ENCODE measurements around the gene SPEF1.
"Not testable (repeated sequence)": the region's sequence is repeated elsewhere in the genome, so short reads cannot be mapped to it uniquely, and the experiment has no call there.

Gene SPEF1

DNA sequence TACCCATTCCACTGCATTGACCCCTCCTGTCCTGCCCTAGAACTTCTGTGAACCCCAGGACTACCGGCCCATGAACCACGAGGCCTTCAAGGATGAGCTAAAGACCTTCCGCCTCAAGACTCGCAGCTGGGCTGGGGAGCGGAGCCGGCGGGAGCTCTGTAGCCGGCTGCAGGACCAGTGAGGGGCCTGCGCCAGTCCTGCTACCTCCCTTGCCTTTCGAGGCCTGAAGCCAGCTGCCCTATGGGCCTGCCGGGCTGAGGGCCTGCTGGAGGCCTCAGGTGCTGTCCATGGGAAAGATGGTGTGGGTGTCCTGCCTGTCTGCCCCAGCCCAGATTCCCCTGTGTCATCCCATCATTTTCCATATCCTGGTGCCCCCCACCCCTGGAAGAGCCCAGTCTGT is 23.5 kb upstream of the SPEF1 start:
- no peak for DNase-seq

GRCh38 chr20:3804254-3804751 is 23.1 kb upstream of the SPEF1 start:
- DNase-seq: no peak

DNA sequence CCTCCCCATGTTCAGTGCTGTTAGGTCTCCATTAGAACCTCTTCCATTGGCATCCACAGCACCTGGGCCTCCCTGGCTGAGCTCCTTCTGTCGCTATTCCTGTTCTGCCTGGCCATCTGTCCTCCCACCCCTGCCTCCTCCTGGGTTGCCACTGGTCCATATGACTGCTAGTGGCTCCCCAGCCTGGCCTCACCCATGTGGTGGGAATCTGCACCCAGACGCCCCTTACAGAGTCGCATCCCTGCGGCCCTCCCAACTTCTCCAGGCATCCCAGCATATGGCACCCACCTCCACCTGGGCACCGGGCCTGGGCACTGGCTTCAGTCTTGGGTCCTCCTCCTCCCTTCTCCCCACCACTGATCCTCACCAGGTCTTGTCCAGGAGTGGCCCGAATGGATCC is 22.6 kb upstream of the SPEF1 start:
- DNase-seq: no peak

DNA sequence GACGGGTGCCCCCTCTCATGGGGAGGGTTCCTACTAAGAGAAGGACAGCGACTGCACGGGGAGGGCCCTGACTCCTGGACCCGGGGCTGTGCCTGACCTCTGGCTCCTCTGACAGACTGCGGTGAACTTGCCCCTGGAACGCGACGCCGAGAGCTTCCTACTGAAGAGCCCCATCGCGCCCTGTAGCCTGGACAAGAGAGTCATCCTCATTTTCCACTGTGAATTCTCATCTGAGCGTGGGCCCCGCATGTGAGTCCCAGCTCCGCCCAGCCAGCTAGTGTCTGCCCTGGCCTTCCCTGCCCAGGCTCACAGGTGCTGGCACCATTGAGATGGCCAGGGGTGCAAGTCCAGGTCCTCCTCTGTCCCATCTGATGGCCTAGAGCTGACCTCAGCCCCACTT is 22.0 kb upstream of the SPEF1 start:
- no peak for DNase-seq

- DNase-seq: no peak
Observed at GRCh38 chr20:3802524-3803239, 21.4 kb upstream of the SPEF1 start.

- DNase-seq: no peak
Observed at GRCh38 chr20:3801846-3802245, 20.6 kb upstream of the SPEF1 start.

GRCh38 chr20:3801299-3801698 is 20.1 kb upstream of the SPEF1 start:
- DNase-seq: no peak

- no peak for DNase-seq
Observed at GRCh38 chr20:3800878-3801260, 19.6 kb upstream of the SPEF1 start.

DNA sequence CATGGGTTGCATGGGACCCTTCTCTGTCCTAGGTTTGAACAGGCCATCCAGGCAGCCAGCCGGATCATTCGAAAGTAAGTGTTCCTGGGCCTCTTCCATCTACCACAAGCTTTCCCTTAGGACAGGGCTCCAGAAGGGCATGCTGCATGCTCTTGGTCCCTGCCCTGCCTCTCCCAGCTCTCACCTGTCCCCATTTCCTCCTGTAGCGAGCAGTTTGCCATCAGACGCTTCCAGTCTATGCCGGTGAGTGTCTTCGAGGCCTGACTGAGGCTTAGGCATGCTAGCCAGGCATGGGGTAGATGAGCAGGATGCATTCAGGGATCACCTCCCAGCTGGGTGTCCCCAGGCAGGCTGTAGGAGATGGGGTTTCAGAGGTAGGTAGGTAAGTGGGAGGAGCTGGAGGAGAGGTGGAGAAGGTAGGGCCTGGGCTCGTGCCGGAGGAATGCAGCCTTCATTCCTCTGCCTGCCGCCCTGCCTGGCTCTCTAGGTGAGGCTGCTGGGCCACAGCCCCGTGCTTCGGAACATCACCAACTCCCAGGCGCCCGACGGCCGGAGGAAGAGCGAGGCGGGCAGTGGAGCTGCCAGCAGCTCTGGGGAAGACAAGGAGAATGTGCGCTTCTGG is 19.1 kb upstream of the SPEF1 start:
- DNase-seq: no peak

GRCh38 chr20:3798908-3799248 is 17.6 kb upstream of the SPEF1 start:
- no peak for DNase-seq

DNA sequence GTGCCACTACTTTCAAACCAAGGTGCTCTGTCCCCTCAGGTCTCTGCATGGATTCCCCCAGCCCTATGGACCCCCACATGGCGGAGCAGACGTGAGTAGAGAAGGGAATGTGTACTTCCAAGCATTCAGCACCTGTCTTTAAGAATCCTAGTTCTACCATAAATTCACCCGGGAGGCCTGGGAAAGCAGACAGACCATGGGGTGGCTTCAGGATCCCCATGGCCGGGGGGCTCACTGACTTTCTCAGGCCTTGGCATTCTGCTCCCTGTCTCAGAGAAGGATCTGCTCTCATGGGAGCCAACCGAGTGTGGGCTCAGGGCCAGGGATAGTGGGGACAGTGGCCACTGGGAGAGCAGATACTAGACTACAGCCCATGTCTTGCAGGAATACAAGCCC is 17.1 kb upstream of the SPEF1 start:
- DNase-seq: no peak

GRCh38 chr20:3797592-3798372 is 16.5 kb upstream of the SPEF1 start:
- peak; percentile 62 for DNase-seq

- DNase-seq: no peak
Observed at GRCh38 chr20:3797226-3797545, 15.9 kb upstream of the SPEF1 start.

DNA sequence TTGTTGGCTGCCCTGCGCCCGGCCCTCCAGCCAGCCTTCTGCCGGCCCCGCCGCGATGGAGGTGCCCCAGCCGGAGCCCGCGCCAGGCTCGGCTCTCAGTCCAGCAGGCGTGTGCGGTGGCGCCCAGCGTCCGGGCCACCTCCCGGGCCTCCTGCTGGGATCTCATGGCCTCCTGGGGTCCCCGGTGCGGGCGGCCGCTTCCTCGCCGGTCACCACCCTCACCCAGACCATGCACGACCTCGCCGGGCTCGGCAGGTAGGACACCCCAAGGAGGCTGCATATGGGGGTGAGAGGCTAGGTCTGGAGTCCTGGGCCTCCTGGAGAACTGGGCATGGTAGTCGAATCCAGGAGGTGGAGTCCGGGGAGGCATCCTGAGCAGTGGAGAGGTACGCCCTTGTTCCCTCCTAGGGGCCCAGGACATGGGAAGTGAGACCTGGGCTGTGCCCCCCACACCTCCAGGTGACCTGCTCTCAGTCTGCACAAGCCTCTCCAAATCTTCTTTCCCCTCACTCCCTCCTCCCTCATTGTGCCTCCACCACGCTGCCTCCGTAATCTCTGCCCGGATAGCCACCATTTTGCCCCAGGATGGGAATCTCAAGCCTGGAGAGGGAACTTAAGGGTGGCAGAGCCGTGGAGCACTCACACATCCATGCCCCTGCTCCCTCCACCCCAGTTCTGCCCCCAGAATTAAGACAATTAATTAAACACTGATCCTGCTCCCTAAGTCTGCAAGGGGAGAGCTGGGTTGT is 15.4 kb upstream of the SPEF1 start:
- no peak for DNase-seq

GRCh38 chr20:3795511-3796468 is 14.5 kb upstream of the SPEF1 start, which contains the start of gene CDC25B:
CDC25B (plus strand) TSS chr20:3796310; CDS start chr20:3796532, 222 bp downstream.
- DNase-seq: peak; percentile 89

DNA sequence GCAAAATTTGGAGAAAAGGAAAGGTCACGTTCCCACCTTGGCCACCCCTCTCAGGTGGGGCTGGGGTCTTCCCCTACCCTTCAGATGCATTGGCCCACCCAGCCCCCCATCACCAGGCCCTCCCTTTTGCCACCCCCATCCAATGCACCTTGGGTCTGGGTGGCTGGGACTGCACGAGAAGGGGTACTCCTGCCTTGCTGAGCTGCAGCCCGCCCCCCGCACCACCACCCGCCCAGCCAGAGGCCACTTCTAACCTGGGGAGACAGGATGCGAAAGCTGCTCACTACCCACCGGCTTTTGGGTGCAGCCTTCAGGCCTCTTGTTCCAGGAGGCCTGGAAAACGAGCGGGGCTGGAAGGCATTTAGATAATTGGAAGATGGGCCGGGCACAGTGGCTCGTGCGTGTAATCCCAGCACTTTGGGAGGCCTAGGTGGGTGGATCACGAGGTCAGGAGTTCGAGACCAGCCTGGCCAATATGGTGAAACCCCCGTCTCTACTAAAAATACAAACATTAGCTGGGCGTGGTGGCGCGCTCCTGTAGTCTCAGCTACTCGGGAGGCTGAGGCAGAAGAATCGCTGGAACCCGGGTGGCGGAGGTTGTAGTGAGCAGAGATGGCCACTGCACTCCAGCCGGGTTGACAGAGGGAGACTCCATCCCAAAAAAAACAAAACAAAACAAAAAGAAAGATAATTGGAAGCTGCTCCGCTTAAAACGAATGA is 13.6 kb upstream of the SPEF1 start:
- DNase-seq: no peak

- DNase-seq: not testable (repeated sequence)
Observed at GRCh38 chr20:3794168-3794567, 12.9 kb upstream of the SPEF1 start.

GRCh38 chr20:3789201-3789600 is 8.0 kb upstream of the SPEF1 start:
- not testable (repeated sequence) for DNase-seq

- DNase-seq: no peak
Observed at GRCh38 chr20:3788685-3789155, 7.5 kb upstream of the SPEF1 start.

DNA sequence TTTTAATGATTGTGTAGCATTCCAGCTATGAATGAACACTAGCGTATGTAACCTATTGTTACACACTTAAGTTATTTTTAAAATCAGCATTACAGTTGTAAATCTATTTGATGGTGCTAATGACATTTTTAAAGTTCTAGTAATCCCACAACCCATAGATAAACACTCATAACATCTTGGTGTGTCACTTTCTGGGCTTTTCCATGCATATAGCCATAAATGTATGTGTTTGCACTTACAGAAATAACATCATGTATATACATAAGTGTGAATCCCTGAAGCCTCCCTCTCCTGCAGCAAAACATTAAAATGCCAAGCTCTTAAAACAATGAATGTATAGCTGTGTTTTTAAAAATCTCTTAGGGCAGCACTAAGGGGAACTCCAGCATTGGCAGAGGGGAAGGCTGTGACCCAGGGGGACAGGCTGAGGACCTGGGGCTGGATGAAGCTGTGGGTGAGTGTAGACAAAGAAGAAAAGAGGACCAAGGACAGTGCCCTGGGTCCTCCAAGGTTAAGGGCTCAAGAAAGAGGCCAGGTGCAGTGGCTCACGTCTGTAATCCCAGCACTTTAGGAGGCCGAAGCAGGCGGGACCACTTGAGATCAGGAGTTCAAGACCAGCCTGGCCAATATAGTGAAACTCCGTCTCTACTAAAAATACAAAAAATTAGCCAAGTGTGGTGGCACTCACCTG is 6.2 kb upstream of the SPEF1 start:
- no peak for DNase-seq

Measured in activated effector memory CD4-positive, alpha-beta T cell treated with Interleukin-2 at 50 U/mL for 16 hours (primary cell).